Activated CD4-positive, alpha-beta T cell treated with anti-CD3 and anti-CD28 coated beads for 48 hours (primary cell): ENCODE results near the gene SORCS2.

ENCODE experiments used
- DNase-seq: peaks from one replicate; pipeline ENCODE4 v3.0.0-alpha.2; 2020

SORCS2 gene

DNA sequence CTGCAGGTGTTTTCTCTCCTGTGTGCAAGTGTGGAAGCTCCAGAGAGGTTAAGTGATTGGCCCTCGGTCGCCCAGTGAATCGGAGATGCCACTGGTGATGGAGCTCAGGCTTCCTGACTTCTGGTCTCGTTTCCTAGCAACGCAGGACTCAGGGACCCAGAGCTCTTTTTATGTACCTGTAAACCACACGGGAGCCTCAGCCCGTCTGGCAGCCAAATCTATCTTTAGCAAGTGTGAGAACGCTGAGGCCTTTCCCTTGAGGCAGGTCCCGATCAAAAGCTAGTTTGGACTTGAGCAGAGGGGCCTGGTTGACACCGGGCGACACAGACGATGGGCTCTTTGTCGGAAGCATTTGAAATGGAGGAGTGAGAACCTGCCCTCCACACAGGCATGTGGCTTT lies 116.8 kb downstream of the SORCS2 start:
- no peak for DNase-seq

DNA sequence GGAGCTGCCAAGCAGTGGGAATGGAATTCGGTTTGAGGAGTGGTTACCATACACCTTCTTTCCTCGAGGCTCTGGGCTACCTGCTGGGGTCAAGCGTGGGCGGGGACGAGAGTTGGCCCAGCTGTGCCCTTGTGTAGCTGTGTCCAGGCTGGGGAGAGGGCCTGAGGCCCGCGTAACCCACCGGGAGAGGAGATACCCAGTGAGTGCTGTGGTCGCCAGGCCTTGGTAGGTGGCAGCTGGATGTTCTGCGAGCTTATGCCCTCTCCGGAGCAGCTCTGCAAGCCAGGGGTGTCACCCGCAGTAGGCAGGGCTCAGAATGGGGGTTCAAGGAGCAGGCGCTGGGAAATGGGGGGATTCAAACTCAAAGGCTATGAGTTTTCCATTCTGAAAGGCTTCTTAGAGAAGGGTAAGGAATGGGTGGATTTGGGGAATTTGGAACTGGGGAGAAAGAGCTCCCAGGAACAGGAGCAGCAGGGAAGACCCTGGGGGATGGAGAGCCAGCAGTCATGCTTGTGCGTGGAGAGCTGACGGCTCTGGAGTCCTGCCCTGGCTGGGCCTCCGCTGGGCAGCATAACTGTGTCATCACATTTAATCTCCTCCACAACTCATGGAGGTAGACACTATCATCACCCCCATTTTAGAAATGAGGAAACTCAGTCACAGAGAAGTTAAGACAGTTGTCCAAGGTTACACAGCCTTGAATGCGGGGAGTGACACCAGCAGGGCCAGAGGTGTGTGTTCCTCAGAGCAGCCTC lies 117.5 kb downstream of the SORCS2 start:
- DNase-seq: no peak

DNA sequence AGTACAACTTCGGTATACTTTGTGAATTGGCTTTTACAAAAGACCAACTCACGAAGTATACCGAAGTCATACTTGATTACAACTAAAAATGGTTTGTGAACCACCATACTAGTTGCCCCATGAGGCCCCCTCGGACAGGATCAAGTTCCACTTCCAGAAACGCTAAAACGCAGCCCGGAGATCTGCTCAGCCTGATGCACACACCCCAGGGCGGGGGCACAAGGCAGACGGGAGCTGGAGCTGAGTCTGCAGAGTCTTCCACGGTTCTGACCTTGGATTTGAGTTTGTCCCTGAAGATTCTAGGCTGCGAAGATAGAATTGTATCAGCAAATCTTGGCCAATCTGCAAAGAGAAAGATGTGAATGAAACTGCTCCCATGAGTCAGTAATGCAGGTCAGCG lies 118.1 kb downstream of the SORCS2 start:
- DNase-seq: no peak

DNA sequence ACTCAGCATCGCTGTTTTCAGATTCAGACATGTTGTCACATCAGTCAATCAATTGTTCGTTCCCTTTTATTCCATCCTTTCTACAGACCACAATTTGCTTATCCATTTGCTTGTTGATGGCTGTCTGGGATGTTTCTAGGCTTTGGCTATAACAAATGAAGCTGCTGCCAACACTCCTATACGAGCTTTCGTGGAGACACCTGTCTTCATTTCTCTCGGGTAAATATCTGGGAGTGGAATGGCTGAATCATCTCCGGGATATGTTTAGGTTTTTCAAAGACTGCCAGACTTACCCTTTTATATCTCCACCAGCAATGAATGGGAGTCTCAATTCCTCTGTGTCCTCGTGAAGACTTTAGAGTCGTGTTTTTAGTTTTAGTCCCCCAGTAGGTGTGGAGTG lies 118.9 kb downstream of the SORCS2 start:
- DNase-seq: no peak

DNA sequence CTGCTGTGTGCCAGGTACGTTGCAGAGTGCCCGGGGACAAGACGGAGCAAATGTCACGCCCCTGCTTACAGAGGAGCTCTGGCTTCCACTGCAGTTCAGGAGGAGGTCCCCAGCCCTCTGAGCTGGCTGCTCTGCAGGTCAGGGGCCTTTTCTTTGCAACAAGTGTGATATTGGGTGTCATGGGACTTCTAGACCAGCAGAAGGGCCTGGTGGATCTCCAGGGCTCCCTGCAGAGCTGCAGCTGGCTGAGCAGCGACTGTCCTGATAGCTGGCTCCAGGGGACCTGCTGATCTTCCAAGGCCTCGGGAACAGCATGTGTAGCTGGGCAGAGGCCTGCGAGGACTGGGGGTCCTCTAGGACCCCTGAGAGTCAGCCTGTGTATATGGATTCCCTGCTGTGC lies 120.4 kb downstream of the SORCS2 start:
- DNase-seq: no peak

DNA sequence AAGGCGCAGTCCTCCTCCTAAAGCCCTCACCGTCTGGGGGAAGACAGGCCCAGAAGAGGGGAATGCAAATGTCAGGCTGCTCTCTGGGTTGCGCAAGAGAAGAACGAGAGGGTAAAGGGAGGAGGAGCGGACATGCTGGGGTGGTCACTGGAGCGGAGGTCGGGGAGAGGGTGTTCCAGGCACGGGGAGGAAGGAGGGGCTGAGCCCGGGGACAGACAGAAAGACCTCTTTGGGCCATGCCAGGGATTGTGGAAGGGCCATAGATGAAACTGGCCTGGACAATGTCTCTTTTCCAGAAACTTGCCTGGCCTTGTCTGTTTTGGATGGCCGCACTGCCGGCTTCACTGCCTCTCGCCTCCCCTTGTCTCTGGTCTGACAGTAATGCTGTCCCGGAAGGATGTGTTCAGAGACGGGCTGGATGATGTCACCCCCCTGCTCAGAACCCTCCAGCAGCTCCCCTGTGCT lies 121.0 kb downstream of the SORCS2 start:
- DNase-seq: no peak

DNA sequence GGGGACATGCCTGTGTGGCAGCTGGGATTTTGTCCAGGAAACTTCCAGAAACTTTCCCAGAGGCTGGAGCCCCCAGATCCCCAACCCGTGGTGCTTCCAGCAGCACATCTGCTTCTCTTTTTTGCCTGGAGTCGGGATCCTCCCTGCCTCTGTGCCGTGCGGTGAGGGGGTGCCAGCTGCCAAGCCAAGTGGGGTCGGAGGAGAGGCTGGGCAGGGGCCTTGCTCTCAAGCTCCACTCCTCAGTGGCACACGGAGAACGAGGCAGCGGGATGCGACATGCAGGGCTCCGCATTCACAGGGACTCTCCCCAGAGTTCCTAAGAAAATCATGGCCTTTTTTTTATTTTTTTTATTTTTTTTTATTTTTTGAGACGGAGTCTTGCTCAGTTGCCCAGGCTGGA lies 121.7 kb downstream of the SORCS2 start:
- no peak for DNase-seq

DNA sequence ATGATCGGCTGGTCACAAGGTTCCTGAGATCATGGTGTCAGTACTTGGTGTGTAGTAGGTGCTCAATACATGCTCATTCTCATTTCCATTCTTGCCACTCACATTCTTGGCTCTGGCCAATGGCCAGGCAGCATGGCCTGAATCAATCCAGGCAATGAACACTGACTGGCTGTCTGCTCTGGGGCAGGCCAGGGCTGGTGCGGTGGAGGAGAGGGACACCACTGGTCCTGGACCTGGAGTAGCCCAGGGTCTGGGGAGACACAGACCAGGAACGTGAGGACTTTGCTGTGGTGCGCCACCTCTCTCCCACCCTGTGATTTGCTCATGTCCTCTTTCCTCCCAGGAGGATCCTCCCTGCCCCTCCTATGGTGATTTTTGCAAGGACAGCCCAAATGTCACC lies 122.9 kb downstream of the SORCS2 start:
- no peak for DNase-seq

DNA sequence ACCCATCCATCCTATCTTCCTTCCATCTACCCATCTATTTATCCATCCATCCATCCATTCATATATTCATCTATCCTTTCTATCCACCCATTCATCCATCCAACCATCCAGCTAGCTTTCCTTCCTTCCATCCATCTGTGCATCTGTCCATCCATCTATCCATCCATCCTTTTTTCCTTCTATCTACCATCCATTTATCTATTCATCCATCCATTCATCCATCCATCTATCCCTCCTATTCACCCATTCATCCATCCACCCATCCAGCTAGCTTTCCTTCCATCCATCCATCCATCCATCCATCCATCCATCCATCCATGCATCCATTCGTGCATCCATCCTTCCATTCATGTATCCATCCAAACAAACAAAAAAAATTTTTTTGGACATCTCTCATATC lies 123.6 kb downstream of the SORCS2 start:
- DNase-seq: no peak

DNA sequence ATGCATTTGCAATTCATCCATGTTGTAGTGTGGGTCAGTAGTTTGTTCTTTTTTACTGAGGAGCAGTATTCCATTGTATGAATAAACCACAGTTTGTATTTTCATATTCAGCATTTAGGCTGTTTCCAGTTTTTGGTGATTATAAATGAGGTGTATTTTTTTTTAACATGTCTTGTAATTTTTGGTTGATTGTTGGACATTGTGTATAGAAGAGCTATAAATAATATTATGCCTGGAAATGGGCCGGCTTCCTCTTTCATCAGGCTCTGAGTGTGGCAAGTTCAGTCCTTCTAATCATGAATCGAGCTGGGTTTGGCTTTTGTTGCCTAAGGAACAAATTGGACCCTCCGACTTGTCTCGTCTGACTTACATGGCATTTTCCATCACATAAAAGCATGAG lies 126.7 kb downstream of the SORCS2 start:
- no peak for DNase-seq

DNA sequence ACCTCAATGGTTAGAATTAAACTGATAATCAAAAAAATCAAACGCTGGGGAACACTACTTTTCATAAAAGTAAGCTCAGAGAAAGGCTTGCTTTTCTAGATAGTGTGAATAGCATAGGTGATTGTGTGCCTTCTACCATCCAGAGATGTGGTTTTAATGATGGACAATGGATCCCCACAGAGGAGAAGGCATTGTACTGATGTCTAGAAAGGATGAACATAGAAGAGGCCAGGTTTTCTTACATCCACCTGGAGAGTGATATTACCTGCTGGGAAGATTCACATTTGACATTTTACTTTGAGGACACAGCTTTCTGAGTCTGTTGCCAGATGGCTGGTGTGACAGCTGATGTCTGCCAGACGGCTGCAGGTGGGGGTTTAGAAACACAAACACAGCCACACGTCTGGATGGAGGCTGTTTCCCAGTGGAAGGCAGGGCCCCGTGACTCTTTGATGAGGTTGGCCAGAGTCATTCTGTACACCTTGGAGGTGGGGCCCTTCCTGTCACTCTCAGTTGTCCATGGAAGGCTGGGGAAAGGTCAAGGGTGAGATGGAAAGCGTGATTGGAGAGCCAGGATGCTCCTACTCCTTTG lies 128.0 kb downstream of the SORCS2 start:
- no peak for DNase-seq

DNA sequence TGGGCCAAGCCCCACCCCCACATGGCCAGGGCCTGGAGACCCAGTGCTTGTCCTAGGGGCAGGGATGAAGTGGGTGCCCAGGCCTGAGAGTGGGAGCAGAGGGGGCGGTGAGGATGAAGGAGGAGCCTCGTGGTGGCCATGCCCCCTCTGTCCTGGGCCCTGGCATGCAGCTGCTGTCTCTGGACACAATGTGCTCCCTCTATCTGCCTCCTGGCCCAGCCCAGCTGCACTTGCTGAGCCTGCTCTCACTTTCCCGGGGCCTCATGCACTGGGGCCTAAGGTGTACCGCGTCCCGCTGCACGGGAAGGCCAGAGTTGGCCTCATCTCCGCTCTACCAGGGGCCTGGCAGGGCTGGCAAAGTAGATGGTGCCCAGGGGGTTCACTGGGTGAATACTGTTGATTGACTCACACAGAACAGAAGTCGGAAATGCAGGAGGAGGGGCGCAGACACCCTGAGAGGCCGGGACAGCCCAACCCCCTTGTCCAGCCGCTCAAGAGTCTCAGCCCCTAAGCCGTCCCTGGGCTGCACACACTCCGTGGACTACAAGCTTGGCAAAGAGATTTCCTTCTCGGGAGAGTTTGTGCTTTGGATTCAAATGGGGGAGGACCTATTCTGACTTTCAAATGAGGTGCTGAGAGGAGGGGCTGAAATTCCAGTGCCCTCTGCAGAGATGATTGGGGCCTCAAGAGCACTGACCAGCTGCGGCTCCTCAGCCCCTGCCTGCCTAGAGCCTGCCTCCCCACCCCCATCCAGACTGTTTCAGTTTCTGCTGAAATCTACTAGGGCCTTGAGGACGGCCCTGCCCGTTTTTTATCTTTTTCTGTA lies 130.0 kb downstream of the SORCS2 start:
- no peak for DNase-seq

DNA sequence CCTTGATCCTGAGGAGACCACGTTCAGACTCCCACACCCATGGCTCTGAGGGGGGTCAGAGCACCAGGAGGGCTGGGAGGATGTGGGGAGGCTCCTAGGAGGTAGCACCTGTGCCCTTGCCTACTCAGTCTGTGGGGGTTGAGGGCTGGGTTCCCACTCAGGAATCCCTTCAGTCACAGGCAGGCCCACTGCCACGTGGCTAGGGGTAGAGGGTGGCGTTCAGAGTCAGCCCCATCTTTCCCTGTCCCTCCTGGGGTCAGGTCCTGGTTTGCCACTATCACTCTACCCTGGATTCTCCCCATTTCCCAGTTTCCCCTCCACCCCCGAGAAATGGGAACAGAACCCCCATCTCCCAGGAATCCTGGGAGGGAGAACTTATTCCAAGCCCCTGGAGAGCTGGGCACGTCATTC lies 131.1 kb downstream of the SORCS2 start:
- no peak for DNase-seq

DNA sequence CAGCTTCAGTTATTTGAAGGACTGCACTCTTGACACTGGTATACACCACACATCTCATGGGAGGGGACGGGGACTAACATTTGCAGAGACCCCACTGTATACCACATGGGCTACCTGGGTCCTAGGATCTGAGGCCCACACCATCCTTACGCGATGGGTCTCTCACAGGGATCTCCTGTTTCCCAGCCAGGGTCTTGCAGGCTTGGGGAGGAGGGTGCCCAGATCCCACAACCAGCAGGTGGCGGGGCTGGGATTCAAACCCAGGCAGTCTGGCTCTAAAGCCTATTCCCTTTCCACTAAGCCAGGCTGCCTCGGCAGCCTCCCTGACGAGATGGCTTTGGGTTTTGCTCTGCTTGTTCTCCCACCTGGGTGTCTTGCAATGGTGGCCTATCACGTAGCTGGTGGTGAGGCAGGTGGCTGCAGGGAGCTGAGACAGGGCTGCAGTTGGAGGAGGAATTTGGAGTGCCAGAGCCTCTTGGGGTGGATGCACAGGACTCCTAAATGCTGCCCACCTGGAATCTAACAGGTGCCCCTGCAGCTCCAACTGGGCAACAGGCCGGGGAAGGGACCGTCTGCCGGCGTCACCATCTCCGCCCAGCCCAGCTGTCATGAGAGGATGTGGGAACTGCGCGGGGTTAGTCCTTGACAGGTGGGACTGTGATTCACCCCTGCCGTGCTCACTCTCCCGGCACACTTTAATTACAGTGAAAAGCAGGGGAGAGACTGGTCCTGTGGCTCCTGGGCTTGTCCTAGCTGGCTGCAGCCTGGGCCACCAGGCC lies 131.7 kb downstream of the SORCS2 start:
- no peak for DNase-seq

DNA sequence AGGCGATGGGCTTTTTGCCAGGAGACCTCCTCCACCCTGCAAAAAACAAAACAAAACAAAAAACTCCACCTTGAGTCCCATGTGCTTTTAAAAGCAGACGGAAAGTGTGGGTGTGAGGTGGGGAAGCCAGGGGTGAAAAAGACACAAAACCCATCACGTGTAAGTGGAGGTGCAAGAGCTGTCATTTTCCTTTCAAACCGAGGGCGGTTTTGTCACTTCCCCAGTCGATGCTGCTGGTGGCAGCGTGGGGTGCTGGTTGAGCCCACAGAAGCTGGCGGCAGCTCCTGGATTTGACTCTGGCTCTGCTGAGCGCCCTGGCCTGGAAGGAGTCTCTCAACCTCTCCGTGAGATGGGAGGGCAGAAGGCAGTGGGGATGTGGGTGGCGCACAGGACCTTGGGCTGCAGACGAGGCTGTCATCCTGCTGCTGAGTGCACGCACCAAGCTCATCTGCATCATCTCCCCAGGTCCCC lies 132.3 kb downstream of the SORCS2 start:
- DNase-seq: peak; percentile 25

DNA sequence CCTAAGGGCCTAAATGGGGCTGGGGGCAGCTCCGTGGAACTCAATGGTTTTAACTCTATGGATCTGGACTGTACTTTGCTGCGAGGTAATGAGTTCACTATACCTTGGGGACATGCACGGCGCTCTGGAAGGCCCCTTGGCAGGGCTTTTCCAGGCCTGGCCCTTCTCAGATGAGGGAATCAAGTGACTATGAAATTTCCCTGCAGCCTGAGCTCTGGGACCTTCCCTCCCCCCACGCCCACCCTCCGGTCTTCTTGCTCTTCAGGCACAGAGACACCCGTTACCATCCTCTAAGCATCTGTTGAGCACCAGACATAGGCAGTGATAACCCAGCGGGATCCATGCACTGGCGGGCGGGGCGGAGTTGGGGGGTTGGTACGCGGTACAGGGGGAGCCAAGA lies 133.2 kb downstream of the SORCS2 start:
- no peak for DNase-seq

DNA sequence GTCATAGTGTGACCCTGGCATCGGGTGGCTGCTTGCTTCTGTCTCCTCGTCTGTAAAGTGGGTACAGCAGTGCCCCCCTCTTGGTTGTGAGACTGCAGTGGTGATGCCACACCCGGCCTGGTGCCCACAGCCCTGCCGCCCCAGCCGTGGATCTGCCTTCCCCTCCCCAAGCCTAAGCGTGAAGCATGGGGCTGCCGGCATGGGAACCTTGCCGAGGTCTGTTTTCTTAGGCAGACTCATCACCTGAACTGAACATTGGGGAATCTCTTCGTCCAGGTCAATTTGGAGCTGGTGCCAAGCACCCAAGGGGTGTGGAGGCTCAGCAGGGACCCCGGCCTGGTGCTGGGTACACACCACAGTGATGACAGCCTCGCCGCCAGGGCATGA lies 134.0 kb downstream of the SORCS2 start:
- DNase-seq: no peak

DNA sequence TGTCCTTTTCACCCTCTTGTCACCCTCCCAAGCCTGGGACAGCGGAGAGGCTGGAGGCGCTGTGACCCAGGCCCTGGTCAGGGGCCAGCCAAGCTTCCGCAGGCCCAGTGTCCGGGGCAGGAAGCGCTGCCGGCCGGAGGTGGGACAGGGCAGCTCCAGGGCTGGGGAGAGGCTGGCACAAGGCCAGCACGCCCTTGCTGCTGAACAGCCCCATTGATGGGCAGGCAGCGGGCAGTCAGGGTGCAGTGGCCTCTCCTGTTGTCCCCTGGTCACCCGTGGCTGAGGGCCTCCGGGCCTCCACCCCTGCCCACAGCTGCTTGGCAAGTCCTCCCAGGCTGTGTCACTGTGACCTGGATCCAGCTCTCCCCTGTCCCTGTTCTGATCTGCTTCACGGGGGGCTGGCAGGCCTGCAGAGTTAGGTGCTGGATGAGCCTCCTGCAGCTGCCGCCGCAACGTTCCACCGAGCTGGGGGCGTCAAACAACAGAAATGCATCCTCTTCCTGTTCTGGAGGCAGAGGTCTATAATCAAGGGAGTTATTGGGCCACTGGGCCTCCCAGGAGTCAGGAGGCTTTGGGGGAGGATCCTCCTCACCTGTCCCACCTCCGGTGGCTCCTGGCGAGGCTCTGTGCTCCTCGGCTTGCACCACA lies 134.5 kb downstream of the SORCS2 start:
- no peak for DNase-seq

DNA sequence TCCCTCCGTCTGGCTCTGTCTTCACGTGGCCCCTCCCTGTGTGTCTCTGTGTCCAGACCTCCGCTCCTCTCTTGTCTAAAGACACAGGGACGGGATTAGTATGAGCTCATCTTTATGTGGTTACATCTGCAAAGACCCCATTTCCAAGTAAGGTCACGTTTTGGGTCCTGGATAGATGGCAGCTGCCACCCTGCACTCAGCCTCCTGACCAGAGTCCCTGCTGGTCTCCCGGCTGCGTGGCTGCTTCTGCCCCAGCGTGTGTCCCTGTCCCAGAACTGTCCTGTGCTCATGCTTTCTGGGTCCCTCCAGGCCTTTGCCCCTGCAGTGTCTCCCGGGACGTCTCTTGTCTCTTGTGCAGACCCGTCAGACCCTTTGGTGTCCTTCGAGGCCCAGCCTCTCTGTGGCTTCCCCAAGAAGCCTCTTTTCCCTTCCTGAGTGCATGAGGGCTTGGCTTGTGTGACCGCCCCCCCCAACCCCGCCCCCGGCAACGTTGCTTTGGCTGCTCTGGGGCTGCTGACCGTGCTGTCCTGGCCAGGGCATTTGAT lies 135.1 kb downstream of the SORCS2 start:
- no peak for DNase-seq

DNA sequence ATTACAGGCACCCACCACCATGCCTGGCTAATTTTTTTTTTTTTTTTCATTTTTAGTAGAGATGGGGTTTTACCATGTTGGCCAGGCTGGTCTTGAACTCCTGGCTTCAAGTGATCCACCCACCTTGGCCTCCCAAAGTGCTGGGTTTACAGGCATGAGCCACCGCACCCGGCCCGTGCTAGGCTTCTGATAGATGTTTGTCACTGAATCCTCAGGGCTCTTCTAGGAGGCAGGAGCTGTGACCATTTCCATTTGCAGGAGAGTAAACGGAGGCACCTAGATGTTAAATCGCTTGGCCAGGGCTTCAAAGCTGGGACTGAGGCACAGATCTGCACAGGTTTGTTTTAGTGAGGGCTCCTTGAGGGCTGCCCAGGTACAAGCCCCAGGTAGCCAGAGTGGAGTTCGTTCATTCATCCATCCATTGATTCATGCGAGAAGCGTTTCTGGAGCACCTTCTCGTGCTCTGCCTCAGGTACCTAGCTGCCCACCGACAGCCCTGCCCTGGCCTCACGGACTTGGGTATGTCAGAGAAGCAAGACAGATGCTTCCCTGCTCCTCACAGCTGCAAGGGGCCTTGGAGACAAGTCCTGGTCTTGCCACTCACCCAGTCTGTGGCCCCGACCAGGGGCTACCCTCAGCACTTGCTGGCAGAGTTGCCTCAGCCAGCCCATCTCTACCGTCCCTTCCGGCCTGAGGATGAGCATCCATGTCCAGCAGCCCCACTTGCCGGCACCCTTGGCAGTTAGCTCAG lies 136.0 kb downstream of the SORCS2 start:
- no peak for DNase-seq

DNA sequence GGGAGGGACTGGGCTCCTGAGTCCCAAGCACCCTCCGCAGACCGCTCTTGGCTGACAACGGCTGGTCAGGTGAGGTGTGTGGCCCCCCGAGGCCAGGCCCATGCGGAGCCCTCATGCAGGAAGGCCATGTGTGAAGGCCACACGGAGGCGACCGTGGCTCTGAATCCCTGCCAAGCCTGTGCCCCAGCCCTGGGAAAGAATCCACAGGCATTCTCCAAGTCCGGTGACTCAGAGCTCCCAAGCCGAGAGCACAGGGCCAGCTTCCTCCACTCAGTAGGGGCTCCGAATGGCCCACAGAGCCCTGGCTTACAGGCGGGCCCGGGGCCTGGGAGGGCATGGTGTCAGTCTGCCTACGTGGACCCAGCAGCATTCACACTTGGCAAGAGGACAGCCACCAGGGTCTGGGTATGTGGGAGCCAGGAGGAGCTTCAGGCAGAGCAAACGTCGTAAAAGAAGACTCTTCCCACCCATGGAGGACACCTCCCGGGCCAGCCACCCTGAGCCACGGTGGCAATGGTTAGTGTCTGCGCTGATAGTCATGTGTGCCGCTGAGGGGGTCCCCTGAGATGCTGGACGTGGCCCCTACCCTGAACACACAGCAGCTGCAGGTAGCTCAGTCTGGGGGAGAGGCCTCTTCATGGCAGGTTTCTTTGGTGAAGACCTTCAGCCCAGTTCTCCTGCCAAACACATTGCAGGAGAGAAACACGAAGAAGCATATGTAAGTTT lies 136.7 kb downstream of the SORCS2 start:
- DNase-seq: no peak
